Right lobe of liver (tissue), 4 donors: Measurements from ENCODE around the gene DIPK1A.

ENCODE experiments used
- CTCF ChIP-seq, 4 donors: fragments of 200-600 bp in 3 of 4; fragments of 450-650 bp in 1 of 4; IDR thresholded peaks; one replicate each; pipeline versions ENCODE4 v1.5.1 to v1.8.0; 2016 to 2022; ENCODE audit warnings: antibody characterized with exemption in 4 of 4, mild to moderate bottlenecking in 2 of 4
- POLR2A ChIP-seq: fragments of 450-650 bp; IDR thresholded peaks from one replicate; pipeline ENCODE4 v1.6.1; 2017; ENCODE audit warnings: antibody characterized with exemption, mild to moderate bottlenecking
- donor health status: DM: no; HTN: no; CAD: no.
- donor health status: DM: no; HTN: no; CAD: no.
- donor health status: DM: no; HTN: yes; CAD: no.

GRCh38 chr1:92850019-92850418, 111.2 kb downstream of the DIPK1A start:
- TF ChIP-seq CTCF (IDR thresholded peaks at IDR 0.05) (no peak), POLR2A (no peak)
